Keratinocyte (primary cell): ENCODE data around the gene PRMT1.

Experiments used
- EZH2 ChIP-seq: IDR thresholded peaks from one replicate; pipeline ENCODE4 v1.6.1; 2012; ENCODE audit warnings: inconsistent platforms, mild to moderate bottlenecking, low read length, moderate library complexity
- TF ChIP-seq, protein P1 (sequence below), 3 experiments: IDR thresholded peaks in 1 of 3; conservative IDR thresholded peaks in 1 of 3; optimal IDR thresholded peaks in 1 of 3; 2 replicates in 2 of 3; 3 replicates in 1 of 3; pipeline versions ENCODE3 to v1.5.1; 2011; ENCODE audit warnings: low read length in 3 of 3, mild to moderate bottlenecking in 3 of 3, moderate library complexity in 2 of 3, control low read depth in 1 of 3, inconsistent platforms in 1 of 3; ENCODE audit not compliant: insufficient read depth in 2 of 3; ENCODE audit errors: extremely low read depth in 1 of 3

DNA sequence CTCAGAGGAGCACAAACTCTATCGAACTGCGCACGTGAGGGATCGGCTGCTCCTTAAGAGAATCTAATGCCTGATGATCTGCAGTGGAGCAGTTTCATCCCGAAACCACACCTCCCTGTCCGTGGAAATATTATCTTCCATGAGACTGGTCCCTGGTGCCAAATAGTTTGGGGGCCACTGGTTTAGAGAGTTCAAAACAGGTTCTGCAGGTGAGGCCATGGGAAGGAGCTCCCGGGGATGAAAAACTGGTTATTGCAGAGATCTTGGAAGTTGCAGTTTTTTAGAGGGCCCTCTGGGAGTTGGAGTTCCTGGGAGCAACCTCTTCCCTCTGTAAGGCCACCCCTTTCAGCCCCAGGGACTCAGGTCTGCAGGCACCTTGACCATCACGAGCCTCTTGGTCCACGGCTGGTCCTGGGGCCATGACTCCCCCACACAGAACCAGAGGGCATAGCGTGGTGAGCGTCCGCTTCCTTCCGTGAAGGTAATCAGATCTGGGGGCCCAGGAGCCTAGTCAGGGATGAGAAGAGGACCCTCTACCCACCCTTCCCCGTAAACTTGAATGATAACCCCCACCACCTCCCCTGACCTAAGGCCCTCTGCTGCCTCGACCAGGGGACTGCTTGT lies 16.6 kb upstream of the PRMT1 start:
- TF ChIP-seq, protein P1, sequence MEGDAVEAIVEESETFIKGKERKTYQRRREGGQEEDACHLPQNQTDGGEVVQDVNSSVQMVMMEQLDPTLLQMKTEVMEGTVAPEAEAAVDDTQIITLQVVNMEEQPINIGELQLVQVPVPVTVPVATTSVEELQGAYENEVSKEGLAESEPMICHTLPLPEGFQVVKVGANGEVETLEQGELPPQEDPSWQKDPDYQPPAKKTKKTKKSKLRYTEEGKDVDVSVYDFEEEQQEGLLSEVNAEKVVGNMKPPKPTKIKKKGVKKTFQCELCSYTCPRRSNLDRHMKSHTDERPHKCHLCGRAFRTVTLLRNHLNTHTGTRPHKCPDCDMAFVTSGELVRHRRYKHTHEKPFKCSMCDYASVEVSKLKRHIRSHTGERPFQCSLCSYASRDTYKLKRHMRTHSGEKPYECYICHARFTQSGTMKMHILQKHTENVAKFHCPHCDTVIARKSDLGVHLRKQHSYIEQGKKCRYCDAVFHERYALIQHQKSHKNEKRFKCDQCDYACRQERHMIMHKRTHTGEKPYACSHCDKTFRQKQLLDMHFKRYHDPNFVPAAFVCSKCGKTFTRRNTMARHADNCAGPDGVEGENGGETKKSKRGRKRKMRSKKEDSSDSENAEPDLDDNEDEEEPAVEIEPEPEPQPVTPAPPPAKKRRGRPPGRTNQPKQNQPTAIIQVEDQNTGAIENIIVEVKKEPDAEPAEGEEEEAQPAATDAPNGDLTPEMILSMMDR (optimal IDR thresholded peaks at IDR 0.05 in 1 of 3, IDR thresholded peaks at IDR 0.05 in 1 of 3, conservative IDR thresholded peaks at IDR 0.05 in 1 of 3; ENCODE audit: extremely low read depth in 1 of 3, insufficient read depth in 2 of 3, low read length in 3 of 3) = no peak
- TF ChIP-seq EZH2 = no peak
